HUDEP-2 (cell line): ENCODE measurements around the gene DUSP1.

Experiments used
- DNase-seq, 76 experiments: peaks; one replicate each; lab custom pipeline; 2025; ENCODE audit not compliant: unreplicated experiment in 76 of 76; lab: John Stamatoyannopoulos, UW

The DUSP1 gene

GRCh38 chr5:172746725-172747124 is 24.3 kb downstream of the DUSP1 start:
- DNase-seq: no peak

GRCh38 chr5:172745838-172746237 is 25.2 kb downstream of the DUSP1 start:
- no peak for DNase-seq

GRCh38 chr5:172745406-172745805 is 25.6 kb downstream of the DUSP1 start:
- DNase-seq: no peak

- no peak for DNase-seq
These were observed 26.6 kb downstream of the DUSP1 start for GRCh38 chr5:172744123-172745104.

GRCh38 chr5:172743112-172743959 is 27.7 kb downstream of the DUSP1 start:
- DNase-seq: no peak

GRCh38 chr5:172741206-172741582 is 29.8 kb downstream of the DUSP1 start:
- no peak for DNase-seq

- DNase-seq: no peak
These were observed 30.4 kb downstream of the DUSP1 start for GRCh38 chr5:172740428-172741205.

- DNase-seq: no peak
These were observed 31.6 kb downstream of the DUSP1 start for GRCh38 chr5:172739375-172739774.

- DNase-seq: no peak
These were observed 34.4 kb downstream of the DUSP1 start for GRCh38 chr5:172736508-172737135.

- no peak for DNase-seq
These were observed 35.7 kb downstream of the DUSP1 start for GRCh38 chr5:172735141-172735831.

- DNase-seq: no peak
These were observed 37.0 kb downstream of the DUSP1 start for GRCh38 chr5:172733974-172734346.

- no peak for DNase-seq
These were observed 37.6 kb downstream of the DUSP1 start for GRCh38 chr5:172733131-172733973.

GRCh38 chr5:172732201-172732865 is 38.7 kb downstream of the DUSP1 start:
- DNase-seq: no peak

- no peak for DNase-seq
These were observed 39.3 kb downstream of the DUSP1 start for GRCh38 chr5:172731680-172732074.

- DNase-seq: no peak
These were observed 39.9 kb downstream of the DUSP1 start for GRCh38 chr5:172730981-172731679.

- no peak for DNase-seq
These were observed 40.8 kb downstream of the DUSP1 start for GRCh38 chr5:172730222-172730621.

- DNase-seq: no peak
These were observed 41.4 kb downstream of the DUSP1 start for GRCh38 chr5:172729588-172729987.
